Activated CD8-positive, alpha-beta memory T cell treated with anti-CD3 and anti-CD28 coated beads for 24 hours (primary cell): ENCODE results near the gene KIFC3.

Experiments
- DNase-seq: peaks from one replicate; pipeline ENCODE4 v3.0.0-alpha.2; 2020

KIFC3 gene

GRCh38 chr16:57762365-57763040 is 39.8 kb downstream of the KIFC3 start:
- no peak for DNase-seq

DNA sequence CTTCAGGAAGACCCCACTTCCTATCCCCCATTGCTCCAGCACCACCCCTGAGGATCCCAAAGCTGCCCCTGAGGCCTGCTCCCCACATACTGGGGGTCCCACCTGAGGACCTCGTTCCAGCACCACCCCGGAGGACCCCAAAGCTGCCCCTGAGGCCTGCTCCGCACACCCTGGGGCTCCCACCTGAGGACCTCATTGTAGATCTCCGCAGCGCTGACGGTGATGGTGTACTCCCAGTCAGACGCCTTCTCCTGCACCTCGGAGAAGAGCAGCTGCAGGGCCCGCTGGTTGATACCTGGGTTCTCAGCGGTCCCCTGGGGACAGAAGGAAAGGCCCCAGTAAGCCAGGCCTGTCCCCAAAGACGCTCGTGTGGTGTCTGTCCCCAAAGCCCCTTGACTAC is 40.3 kb downstream of the KIFC3 start:
- DNase-seq = no peak

DNA sequence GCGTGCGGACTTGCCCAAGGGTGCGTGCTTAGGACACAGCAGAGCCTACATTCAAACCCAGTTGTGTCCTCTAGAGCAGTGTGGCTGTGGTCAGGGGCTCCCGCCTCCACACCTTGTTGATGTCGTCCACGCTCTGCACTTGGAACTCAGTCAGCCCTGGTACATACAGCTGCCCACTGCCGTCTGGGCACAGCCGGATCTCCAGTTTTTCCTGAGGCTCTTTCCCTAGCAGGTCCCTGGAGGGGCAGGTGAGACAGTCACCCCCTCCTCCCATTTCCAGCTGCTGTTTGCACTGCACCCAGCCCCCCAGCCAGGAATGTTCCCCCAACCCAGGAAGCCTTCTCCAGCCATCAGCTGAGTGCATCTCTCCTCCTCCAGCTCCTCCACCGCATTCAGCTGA is 41.0 kb downstream of the KIFC3 start:
- DNase-seq = no peak

GRCh38 chr16:57760357-57761160 is 41.7 kb downstream of the KIFC3 start:
- DNase-seq = no peak

GRCh38 chr16:57759541-57760356 is 42.5 kb downstream of the KIFC3 start:
- no peak for DNase-seq

GRCh38 chr16:57759131-57759530 is 43.2 kb downstream of the KIFC3 start:
- DNase-seq = no peak

- no peak for DNase-seq
Measured at GRCh38 chr16:57758331-57759117, 43.8 kb downstream of the KIFC3 start.

- no peak for DNase-seq
Measured at GRCh38 chr16:57757883-57758282, 44.4 kb downstream of the KIFC3 start.

GRCh38 chr16:57757326-57757786 is 44.9 kb downstream of the KIFC3 start:
- DNase-seq = peak; percentile 98

DNA sequence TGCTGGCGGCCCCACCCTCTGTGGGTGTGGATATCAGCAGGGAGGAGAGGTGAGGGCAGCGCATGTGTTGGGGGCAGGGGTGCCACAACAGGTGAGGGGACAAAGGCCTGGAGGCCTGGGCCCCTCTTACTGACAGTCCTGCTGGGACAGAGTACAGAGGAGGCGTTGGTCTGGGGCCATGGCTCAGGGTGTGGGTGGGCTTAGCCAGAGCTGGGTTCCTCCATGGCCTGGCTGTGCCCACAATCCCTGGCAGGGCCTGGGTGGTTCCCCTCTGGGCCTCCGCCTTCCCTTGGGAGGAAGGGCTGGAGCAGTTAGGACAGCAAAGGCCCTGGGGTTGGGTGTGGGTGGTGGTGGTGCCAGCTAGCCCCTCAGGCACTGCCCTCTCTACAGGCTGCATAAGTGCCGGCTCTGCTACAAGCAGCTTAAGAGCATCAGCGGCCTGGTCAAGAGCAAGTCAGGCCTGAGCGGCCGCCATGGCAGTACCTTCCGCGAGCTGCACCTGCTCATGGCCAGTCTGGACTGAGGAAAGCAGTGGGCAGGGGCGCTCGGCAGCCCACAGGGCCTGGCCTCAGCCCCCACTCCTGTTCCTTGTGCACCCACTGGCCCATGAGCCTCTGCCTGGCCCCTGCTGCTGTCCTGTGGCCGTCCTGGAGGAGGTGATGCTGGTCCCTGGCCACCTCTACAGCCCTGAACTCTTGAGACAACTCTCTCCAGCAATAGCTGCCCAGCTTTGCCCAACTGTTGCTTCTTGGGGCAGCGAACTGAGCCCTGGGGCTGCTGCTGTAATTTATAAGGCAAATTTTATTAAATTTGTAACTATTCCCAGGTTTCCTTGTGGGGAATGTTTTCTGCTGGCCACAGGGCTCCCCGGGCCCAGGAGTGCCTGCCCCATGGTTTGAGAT is 45.6 kb downstream of the KIFC3 start:
- DNase-seq = no peak

DNA sequence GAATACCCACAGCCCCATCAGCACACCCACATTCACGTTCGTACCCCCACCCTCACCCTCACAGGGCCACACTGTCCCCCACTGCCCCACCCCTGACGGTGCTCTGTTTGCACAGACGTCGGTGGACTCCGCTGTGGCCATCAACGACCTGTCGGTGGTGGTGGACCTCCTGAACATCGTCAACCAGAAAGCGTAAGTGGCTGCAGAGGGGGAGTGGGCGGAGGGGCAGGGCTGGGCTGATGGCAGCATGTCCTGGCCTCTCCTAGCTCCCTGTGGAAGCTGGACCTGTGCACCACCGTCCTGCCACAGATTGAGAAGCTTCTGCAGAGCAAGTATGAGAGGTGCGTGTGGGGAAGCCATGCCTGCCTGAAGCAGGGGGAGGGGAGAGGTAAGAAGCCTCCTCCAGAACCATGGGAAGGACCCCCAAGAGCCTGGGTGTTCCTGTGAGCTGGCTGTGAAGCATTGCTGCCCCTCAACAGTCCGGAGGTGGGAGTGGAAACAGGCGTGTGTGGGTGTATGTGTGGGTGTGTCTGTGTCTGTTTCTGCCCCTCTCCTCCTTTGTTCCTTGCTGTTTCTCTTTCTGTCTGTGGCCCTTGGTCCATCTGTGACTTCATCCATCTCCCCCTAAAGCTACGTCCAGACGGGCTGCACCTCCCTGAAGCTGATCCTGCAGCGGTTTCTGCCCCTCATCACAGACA is 46.4 kb downstream of the KIFC3 start:
- DNase-seq = no peak

- DNase-seq = no peak
Measured at GRCh38 chr16:57755061-57755684, 47.1 kb downstream of the KIFC3 start.

DNA sequence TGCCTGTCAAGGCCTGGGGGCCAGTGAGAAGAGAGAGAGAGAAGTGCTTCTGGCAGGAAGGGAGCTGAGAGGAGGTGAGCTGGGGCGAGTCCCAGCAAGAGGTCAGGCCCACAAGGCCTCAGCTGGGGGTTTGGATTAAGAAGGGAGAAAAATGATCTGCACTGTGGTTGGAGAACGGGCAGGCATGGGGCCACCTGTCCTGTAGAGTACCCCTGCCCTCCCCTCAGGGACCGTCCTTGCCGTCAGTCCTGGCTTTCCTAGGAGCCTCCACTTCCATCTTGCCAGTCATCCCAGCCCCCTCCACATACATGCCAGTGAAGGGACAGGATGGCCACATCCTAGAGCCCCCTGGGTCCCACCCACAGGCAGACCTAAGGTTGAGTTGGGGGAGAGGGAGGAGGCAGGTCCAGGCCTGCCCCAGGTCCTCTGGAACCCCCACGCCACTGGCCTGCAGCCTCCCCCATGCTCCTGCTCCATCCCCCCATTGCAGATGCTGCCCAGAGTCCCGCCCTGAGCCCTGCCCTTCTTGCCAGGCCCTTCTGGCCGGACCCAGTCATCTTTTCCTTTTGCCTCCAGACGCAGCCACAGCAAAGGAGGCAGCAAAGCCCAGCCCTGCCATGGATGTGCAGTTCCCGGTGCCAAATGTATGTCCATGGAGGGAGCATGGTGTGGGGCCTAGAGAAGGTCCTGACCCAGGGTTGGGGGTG is 47.8 kb downstream of the KIFC3 start:
- DNase-seq = no peak

- no peak for DNase-seq
Measured at GRCh38 chr16:57753448-57754353, 48.6 kb downstream of the KIFC3 start.

GRCh38 chr16:57752581-57753447 is 49.5 kb downstream of the KIFC3 start:
- no peak for DNase-seq

DNA sequence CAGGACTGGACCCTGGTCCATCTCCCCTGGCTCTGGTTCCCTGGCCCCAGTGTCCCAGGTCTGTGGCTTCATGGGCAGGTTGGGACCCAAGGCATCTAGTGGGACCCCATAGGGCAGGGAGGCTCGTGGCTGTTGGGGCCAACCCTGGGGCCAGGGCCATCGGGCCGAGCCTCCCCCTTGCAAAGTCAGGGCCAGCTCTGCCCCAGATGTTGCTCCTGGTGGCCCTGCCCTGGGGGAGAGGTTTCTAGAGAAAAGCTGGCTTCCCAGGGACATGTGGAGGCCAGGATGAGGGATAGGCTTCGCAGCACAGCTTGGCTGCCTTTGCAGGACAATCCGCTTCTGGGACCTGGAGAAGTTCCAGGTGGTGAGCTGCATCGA is 50.1 kb downstream of the KIFC3 start:
- no peak for DNase-seq

DNA sequence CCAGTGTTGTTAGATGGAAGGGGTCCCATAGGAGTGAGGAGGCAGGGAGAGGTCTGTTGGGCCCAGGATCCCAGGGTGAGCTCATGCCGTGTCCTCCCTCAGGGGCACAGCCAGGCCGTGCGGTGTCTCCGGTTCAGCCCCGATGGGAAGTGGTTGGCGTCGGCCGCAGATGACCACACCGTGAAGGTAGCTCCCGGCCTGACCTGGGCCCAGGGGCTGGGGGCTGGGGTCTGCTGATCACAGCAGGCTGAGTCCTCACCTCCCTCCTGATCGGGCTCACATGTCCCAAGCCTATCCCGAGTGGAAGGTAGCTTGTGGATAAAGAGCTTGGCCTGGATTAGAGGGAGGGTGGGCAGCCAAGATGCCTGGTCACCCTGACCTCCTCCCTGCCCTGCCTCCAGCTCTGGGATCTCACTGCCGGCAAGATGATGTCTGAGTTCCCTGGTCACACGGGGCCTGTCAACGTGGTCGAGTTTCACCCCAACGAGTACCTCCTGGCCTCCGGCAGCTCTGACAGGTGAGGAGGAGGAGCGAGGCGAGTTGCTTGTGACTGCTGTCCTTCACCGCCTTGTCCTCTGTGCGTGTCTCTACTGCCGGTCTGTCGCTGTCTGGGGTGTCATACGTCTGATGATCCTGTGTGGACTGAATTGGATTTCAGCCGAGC is 50.6 kb downstream of the KIFC3 start:
- no peak for DNase-seq
